HCT116 (cell line): ENCODE results near the gene NR2F2. TPM values are rescaled to one million over a fixed set of nuclear protein-coding genes. Genes with fewer than 3 reads are reported as not detected.

ENCODE experiments used
- ATAC-seq: fragments of 200-7000 bp; cut with Tn5 transposase; 2 replicates; pipeline ENCODE4 v1.9.1; 2020; ENCODE audit warnings: mild to moderate bottlenecking, moderate library complexity
- BruUV-seq: library from RNA; stranded (reverse); fragments of 400-500 nt; replicated peaks from 2 replicates; lab custom pipeline; 2021; lab: Mats Ljungman, UMichigan
- CTCF ChIA-PET: fragments of 300-600 bp; sonication (Branson Sonifier 250); formaldehyde crosslinking; loops from one replicate; lab custom pipeline; 2021; ENCODE audit warnings: antibody characterized with exemption; lab: Charles Lee
- POLR2A ChIA-PET: fragments of 300-600, 350-600 bp; sonication (Branson Sonifier 250); formaldehyde crosslinking; loops from one replicate; lab custom pipeline; 2021; ENCODE audit warnings: antibody characterized with exemption; lab: Charles Lee
- RAD21 ChIA-PET, 2 experiments: fragments of 300-600 bp; sonication (Branson Sonifier 250); formaldehyde crosslinking; loops; one replicate each; lab custom pipeline; 2023; ENCODE audit warnings: low total read pairs in 2 of 2; ENCODE audit not compliant: uncharacterized antibody in 2 of 2, unreplicated experiment in 2 of 2, low non-redundant PET in 1 of 2; lab: Charles Lee
- DNase-seq: peaks from one replicate; pipeline ENCODE4 v3.0.0-alpha.2; 2010; ENCODE audit warnings: low read depth, low spot score
- H2AFZ ChIP-seq: fragments of 200-600 bp; shearing (Covaris generic), sonication (generic); 2 replicates; pipeline ENCODE4 v1.6.1; 2017; ENCODE audit warnings: low read depth, mixed run types, mixed read lengths, antibody characterized with exemption, low read length; ENCODE audit not compliant: poor library complexity, severe bottlenecking
- H3K27ac ChIP-seq: 2 replicates; pipeline ENCODE4 v1.5.1; 2012; ENCODE audit warnings: low read depth, low read length
- H3K27me3 ChIP-seq: fragments of 200-600 bp; sonication (generic); 2 replicates; pipeline ENCODE4 v1.6.1; 2016; ENCODE audit warnings: mixed run types, low read length, mixed read lengths; ENCODE audit not compliant: insufficient read depth
- H3K36me3 ChIP-seq, 2 experiments: fragments of 200-500 bp in 1 of 2; fragments of 200-600 bp in 1 of 2; sonication (Bioruptor generic) in 1 of 2; sonication (generic) in 1 of 2; 2 replicates each; pipeline versions ENCODE4 v1.5.1 to v1.6.1; 2014 to 2016; ENCODE audit warnings: low read length in 2 of 2, inconsistent platforms in 1 of 2, mixed read lengths in 1 of 2, mixed run types in 1 of 2; ENCODE audit not compliant: insufficient read depth in 2 of 2, control insufficient read depth in 1 of 2
- H3K4me1 ChIP-seq, 2 experiments: fragments of 200-600 bp in 1 of 2; sonication (generic) in 1 of 2; 2 replicates each; pipeline versions ENCODE4 v1.5.1 to v1.6.1; 2012 to 2017; ENCODE audit warnings: low read length in 2 of 2, inconsistent platforms in 1 of 2, mild to moderate bottlenecking in 1 of 2, mixed read lengths in 1 of 2, mixed run types in 1 of 2, moderate library complexity in 1 of 2; ENCODE audit not compliant: insufficient read depth in 2 of 2, control insufficient read depth in 1 of 2
- H3K4me2 ChIP-seq: fragments of 200-600 bp; sonication (generic); 2 replicates; pipeline ENCODE4 v1.6.1; 2017; ENCODE audit warnings: mixed run types, low read length, mixed read lengths
- H3K4me3 ChIP-seq, 2 experiments: fragments of 200-600 bp in 1 of 2; sonication (generic) in 1 of 2; replicated peaks in 1 of 2; 2 replicates each; pipeline ENCODE4 v1.5.1; 2011 to 2016; ENCODE audit warnings: low read length in 2 of 2, control low read depth in 1 of 2, low read depth in 1 of 2, mild to moderate bottlenecking in 1 of 2, mixed read lengths in 1 of 2, mixed run types in 1 of 2
- H3K79me2 ChIP-seq: fragments of 200-600 bp; sonication (generic); 2 replicates; pipeline ENCODE4 v1.6.1; 2017; ENCODE audit warnings: mild to moderate bottlenecking, mixed run types, low read length, moderate library complexity, mixed read lengths; ENCODE audit not compliant: insufficient read depth
- H3K9ac ChIP-seq: fragments of 200-600 bp; sonication (generic); 2 replicates; pipeline ENCODE4 v1.6.1; 2016; ENCODE audit warnings: low read length, mixed read lengths
- H3K9me2 ChIP-seq: fragments of 200-600 bp; sonication (generic), shearing (Covaris generic); 2 replicates; pipeline ENCODE4 v1.6.1; 2017; ENCODE audit warnings: mixed run types, mild to moderate bottlenecking, moderate library complexity; ENCODE audit not compliant: insufficient read depth
- H3K9me3 ChIP-seq, 2 experiments: fragments of 200-500 bp in 1 of 2; fragments of 200-600 bp in 1 of 2; sonication (Bioruptor generic) in 1 of 2; sonication (generic) in 1 of 2; 2 replicates each; pipeline ENCODE4 v1.6.1; 2014 to 2017; ENCODE audit warnings: low read length in 2 of 2, mixed read lengths in 2 of 2, inconsistent platforms in 1 of 2, low read depth in 1 of 2, mild to moderate bottlenecking in 1 of 2, mixed run types in 1 of 2, moderate library complexity in 1 of 2; ENCODE audit not compliant: control insufficient read depth in 1 of 2, insufficient read depth in 1 of 2
- H4K20me1 ChIP-seq: fragments of 200-600 bp; sonication (generic), shearing (Covaris generic); 2 replicates; pipeline ENCODE4 v1.6.1; 2017; ENCODE audit warnings: mixed run types, mild to moderate bottlenecking, moderate library complexity; ENCODE audit not compliant: insufficient read depth
- ATF3 ChIP-seq: IDR thresholded peaks from 2 replicates; pipeline ENCODE4 v1.6.1; 2012
- ELF1 ChIP-seq: IDR thresholded peaks from 2 replicates; pipeline ENCODE4 v1.6.1; 2012; ENCODE audit warnings: low read depth, borderline replicate concordance
- EZH2phosphoT487 ChIP-seq: fragments of 200-600 bp; IDR thresholded peaks from 2 replicates; pipeline ENCODE4 v1.6.1; 2018; ENCODE audit warnings: antibody characterized with exemption, borderline replicate concordance
- FOSL1 ChIP-seq: IDR thresholded peaks from 2 replicates; pipeline ENCODE4 v1.6.1; 2012; ENCODE audit warnings: low read depth
- REST ChIP-seq: IDR thresholded peaks from 2 replicates; pipeline ENCODE4 v1.6.1; 2012; ENCODE audit warnings: low read depth
- SIN3A ChIP-seq: IDR thresholded peaks from 2 replicates; pipeline ENCODE4 v1.6.1; 2012; ENCODE audit warnings: low read depth
- SP1 ChIP-seq: IDR thresholded peaks from 2 replicates; pipeline ENCODE4 v1.6.1; 2012; ENCODE audit warnings: low read depth
- SRF ChIP-seq: IDR thresholded peaks from 2 replicates; pipeline ENCODE4 v1.6.1; 2012; ENCODE audit warnings: low read depth
- TCF7L2 ChIP-seq: IDR thresholded peaks from 2 replicates; pipeline ENCODE4 v1.7.0; 2011; ENCODE audit warnings: borderline replicate concordance, inconsistent platforms; ENCODE audit not compliant: insufficient read depth, insufficient read length; ENCODE audit errors: extremely low read depth
- YY1 ChIP-seq: IDR thresholded peaks from 2 replicates; pipeline ENCODE4 v1.6.1; 2011; ENCODE audit warnings: low read length, low read depth, moderate library complexity, mild to moderate bottlenecking; ENCODE audit not compliant: insufficient replicate concordance; ENCODE audit errors: extremely low read depth
- ZBTB33 ChIP-seq: IDR thresholded peaks from 2 replicates; pipeline ENCODE4 v1.6.1; 2011; ENCODE audit warnings: mild to moderate bottlenecking, low read length, moderate library complexity; ENCODE audit not compliant: insufficient replicate concordance; ENCODE audit errors: extremely low read depth
- ZFX ChIP-seq: fragments of 450-650 bp; IDR thresholded peaks from 2 replicates; pipeline ENCODE4 v1.6.1; 2017
- intact Hi-C: fragments of 100-400 bp; cut with micrococcal nuclease; formaldehyde crosslinking; loops from 2 replicates; pipeline ENCODE4 v1.10.0; 2022
- total RNA-seq: library from RNA; stranded (reverse); gene quantifications from one replicate; pipeline ENCODE4 v1.2.1, GENCODE V29; 2021; ENCODE audit not compliant: unreplicated experiment

The NR2F2 gene
- total RNA-seq, 1 experiment from 2014 or later = 61.4 TPM

GRCh38 chr15:96366526-96366877 is 36.0 kb downstream of the NR2F2 start:
- Histone ChIP-seq H3K27ac (no peak overlapping the region), H3K9ac (no peak overlapping the region), H3K4me1 (no peaks in the 10 kb centered on the region), H2AFZ (no peak overlapping the region), H3K4me2 (no peak overlapping the region), H3K27me3 (no peaks in the 10 kb centered on the region), H3K79me2 (no peaks in the 10 kb centered on the region), H3K9me3 (no peaks in the 10 kb centered on the region), H3K4me3 (no peak overlapping the region), H3K36me3 (no peaks in the 10 kb centered on the region), H3K9me2 (no peaks in the 10 kb centered on the region), H4K20me1 (no peaks in the 10 kb centered on the region)
- BruUV-seq = no TSS peak
- intact Hi-C loops = no loop called here
- TF ChIP-seq REST (no peak), SRF (no peak), YY1 (no peak), SIN3A (no peak), ZFX (no peak), ATF3 (no peak), ZBTB33 (no peak), SP1 (no peak), FOSL1 (no peak), ELF1 (no peak), EZH2phosphoT487 (no peak), TCF7L2 (no peak)
- POLR2A ChIA-PET = no interaction called here
- DNase-seq (no peak), ATAC-seq (no peak)
- RAD21 ChIA-PET = no interaction called here
- CTCF ChIA-PET = no interaction called here
